NCI-H2171 (cell line): ENCODE results near the gene LIN7B.

ENCODE experiments used
- DNase-seq: peaks from one replicate; lab custom pipeline; 2025; lab: John Stamatoyannopoulos, UW

The LIN7B gene

GRCh38 chr19:49165865-49166301 is 51.7 kb downstream of the LIN7B start:
- DNase-seq: no peak

DNA sequence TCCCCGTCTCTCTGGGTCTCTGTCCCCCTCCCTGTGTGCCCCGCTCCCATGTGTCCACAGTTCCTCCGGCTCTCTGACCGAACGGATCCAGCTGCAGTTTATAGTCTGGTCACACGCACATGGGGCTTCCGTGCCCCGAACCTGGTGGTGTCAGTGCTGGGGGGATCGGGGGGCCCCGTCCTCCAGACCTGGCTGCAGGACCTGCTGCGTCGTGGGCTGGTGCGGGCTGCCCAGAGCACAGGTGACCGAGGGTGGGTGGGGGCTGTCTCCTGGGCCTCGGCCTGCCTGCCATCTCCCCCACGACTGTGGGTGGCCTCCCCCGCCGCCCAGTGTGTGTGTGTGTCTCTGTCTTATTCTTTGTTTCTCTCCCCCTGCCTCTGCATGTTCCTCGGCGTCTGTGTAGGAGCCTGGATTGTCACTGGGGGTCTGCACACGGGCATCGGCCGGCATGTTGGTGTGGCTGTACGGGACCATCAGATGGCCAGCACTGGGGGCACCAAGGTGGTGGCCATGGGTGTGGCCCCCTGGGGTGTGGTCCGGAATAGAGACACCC is 53.8 kb downstream of the LIN7B start:
- no peak for DNase-seq
